PC-3 (cell line): Measurements from ENCODE around the gene STX5.

Experiments used
- CTCF ChIP-seq: fragments of 300-600 bp; sonication (generic); conservative IDR thresholded peaks from 2 replicates; pipeline ENCODE4 v1.5.1; 2017; ENCODE audit warnings: antibody characterized with exemption, low read depth, mild to moderate bottlenecking, low read length
- EZH2 ChIP-seq: fragments of 300-600 bp; sonication (generic); IDR thresholded peaks from one replicate; pipeline ENCODE4 v1.6.1; 2017; ENCODE audit warnings: antibody characterized with exemption, mild to moderate bottlenecking, low read length; ENCODE audit not compliant: unreplicated experiment

- TF ChIP-seq EZH2 (no peak), CTCF (no peak)
Measured at GRCh38 chr11:62832336-62833234, 734 bp upstream of the STX5 start, which contains the start of gene TEX54.
